Breast epithelium (tissue), 4 donors: ENCODE results near the gene C6orf89. TPM values are rescaled to one million over a fixed set of nuclear protein-coding genes. Genes with fewer than 3 reads are reported as not detected.
A peak's percentile ranks its signal among the peaks of the same experiment; 100 is the strongest.

Experiments used
- DNase-seq, 2 donors: peaks; one replicate each; pipeline ENCODE4 v3.0.0-alpha.2; 2019; ENCODE audit warnings: low spot score in 2 of 2
- H3K27ac ChIP-seq, 2 donors: fragments of 200-600 bp; sonication (generic) in 1 of 2; one replicate each; pipeline ENCODE4 v1.5.1; 2016 to 2019; ENCODE audit warnings: mild to moderate bottlenecking in 1 of 2
- H3K27me3 ChIP-seq, 2 donors: fragments of 200-600 bp; sonication (generic) in 1 of 2; one replicate each; pipeline versions ENCODE4 v1.5.1 to v1.6.0; 2017 to 2019; ENCODE audit warnings: control low read depth in 1 of 2, mild to moderate bottlenecking in 1 of 2
- H3K36me3 ChIP-seq: fragments of 200-600 bp; one replicate; pipeline ENCODE4 v1.5.1; 2019
- H3K4me1 ChIP-seq, 2 donors: fragments of 200-600 bp; sonication (generic); one replicate each; pipeline ENCODE4 v1.5.1; 2016 to 2019; ENCODE audit warnings: control low read depth in 1 of 2
- H3K4me3 ChIP-seq, 3 donors: fragments of 200-600 bp; sonication (generic); 1 replicate in 2 of 3; 2 replicates in 1 of 3; pipeline ENCODE4 v1.5.1; 2016 to 2019; ENCODE audit warnings: mild to moderate bottlenecking in 3 of 3, moderate library complexity in 2 of 3
- H3K9me3 ChIP-seq, 2 donors: fragments of 200-600 bp; sonication (generic) in 1 of 2; one replicate each; pipeline ENCODE4 v1.5.1; 2016 to 2019; ENCODE audit warnings: control low read depth in 1 of 2
- POLR2A ChIP-seq: fragments of 450-650 bp; IDR thresholded peaks from one replicate; pipeline ENCODE4 v1.6.1; 2016; ENCODE audit warnings: antibody characterized with exemption, mild to moderate bottlenecking, moderate library complexity
- POLR2AphosphoS5 ChIP-seq, 3 donors: sonication (generic); formaldehyde crosslinking; IDR thresholded peaks; one replicate each; pipeline ENCODE4 v1.6.1; 2017; ENCODE audit warnings: antibody characterized with exemption in 3 of 3
- intact Hi-C: fragments of 100-400 bp; cut with DNase I; formaldehyde crosslinking; loops from one replicate; pipeline ENCODE4 v1.15.1; 2023; ENCODE audit warnings: low total_unique reads
- total RNA-seq, 3 donors: library from RNA; depleted of rRNA; stranded (reverse); fragments of >200 nt; gene quantifications; one replicate each; pipeline ENCODE4 v1.1.0, GENCODE V29; 2016
- TF ChIP-seq, protein P1 (sequence below), 3 donors: fragments of 450-650 bp; IDR thresholded peaks; one replicate each; pipeline ENCODE4 v1.5.1; 2016 to 2017; ENCODE audit warnings: antibody characterized with exemption in 3 of 3, mild to moderate bottlenecking in 3 of 3, moderate library complexity in 3 of 3

The C6orf89 gene
- total RNA-seq, 3 donors from 2014 or later: 32.8 to 58.7 (median 45.4) TPM

- no peaks in the 10 kb centered on the region for H3K27me3 ChIP-seq
- DNase-seq: no peak
- peaks cover 0 to 10% of the 10 kb centered on the region in 2 donors for H3K4me1 ChIP-seq
- TF ChIP-seq, protein P1, sequence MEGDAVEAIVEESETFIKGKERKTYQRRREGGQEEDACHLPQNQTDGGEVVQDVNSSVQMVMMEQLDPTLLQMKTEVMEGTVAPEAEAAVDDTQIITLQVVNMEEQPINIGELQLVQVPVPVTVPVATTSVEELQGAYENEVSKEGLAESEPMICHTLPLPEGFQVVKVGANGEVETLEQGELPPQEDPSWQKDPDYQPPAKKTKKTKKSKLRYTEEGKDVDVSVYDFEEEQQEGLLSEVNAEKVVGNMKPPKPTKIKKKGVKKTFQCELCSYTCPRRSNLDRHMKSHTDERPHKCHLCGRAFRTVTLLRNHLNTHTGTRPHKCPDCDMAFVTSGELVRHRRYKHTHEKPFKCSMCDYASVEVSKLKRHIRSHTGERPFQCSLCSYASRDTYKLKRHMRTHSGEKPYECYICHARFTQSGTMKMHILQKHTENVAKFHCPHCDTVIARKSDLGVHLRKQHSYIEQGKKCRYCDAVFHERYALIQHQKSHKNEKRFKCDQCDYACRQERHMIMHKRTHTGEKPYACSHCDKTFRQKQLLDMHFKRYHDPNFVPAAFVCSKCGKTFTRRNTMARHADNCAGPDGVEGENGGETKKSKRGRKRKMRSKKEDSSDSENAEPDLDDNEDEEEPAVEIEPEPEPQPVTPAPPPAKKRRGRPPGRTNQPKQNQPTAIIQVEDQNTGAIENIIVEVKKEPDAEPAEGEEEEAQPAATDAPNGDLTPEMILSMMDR (IDR thresholded peaks at IDR 0.05): no peak
- no peak for TF ChIP-seq POLR2A
- no peak overlapping the region for H3K27ac ChIP-seq
- no peak overlapping the region for H3K4me3 ChIP-seq
- no peaks in the 10 kb centered on the region for H3K9me3 ChIP-seq
- intact Hi-C loops: no loop called here
- H3K36me3 ChIP-seq: no peaks in the 10 kb centered on the region
Observed at GRCh38 chr6:36967757-36968156, 82.0 kb downstream of the C6orf89 start.

DNA sequence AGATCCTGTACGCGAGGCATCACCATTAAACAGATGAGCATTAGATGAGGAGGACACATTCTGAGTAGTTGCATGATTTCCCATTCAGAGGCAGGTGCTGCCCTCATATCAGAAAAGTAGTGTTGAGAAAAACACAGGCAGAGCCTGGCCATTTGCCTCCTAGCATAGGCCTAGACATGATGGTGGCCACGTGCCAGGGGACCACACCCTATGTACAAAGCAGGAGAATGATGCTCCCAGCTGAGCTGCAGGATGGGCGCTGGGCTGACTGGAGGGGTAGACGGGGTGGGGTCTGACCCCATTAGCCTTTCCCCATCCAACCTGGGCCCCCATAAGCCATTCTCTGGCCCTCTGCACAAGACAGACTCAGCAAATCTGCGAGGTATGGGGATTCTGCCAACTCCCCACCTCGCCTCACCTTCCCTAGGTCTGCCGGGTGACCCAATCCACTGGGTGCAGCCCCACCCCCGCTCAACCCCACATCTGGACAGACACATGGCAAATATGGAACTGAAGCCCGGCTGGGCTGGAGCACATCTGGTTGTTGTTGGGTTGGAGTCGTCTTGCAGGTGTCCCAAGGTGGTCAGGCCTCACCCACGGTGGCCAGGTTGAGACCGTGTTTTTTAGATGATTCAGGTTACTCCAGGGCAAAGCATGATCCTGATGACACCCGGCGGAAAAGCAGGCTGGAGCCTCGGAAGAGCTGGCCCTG is 82.7 kb downstream of the C6orf89 start:
- intact Hi-C loops: no loop called here
- peaks cover 0 to 9% of the 10 kb centered on the region in 2 donors for H3K4me1 ChIP-seq
- DNase-seq: no peak
- H3K9me3 ChIP-seq: no peaks in the 10 kb centered on the region
- no peaks in the 10 kb centered on the region for H3K27me3 ChIP-seq
- TF ChIP-seq POLR2AphosphoS5 (IDR thresholded peaks at IDR 0.05) (no peak), POLR2A (no peak)
- TF ChIP-seq, protein P1 (IDR thresholded peaks at IDR 0.05): no peak
- H3K27ac ChIP-seq: peak overlapping the region; percentile 22
- H3K4me3 ChIP-seq: no peak overlapping the region
- no peaks in the 10 kb centered on the region for H3K36me3 ChIP-seq

GRCh38 chr6:36969240-36969691 is 83.5 kb downstream of the C6orf89 start:
- H3K27me3 ChIP-seq: no peaks in the 10 kb centered on the region
- TF ChIP-seq, protein P1 (IDR thresholded peaks at IDR 0.05): no peak
- TF ChIP-seq POLR2A: no peak
- TF ChIP-seq POLR2AphosphoS5 (IDR thresholded peaks at IDR 0.05): no peak
- H3K4me3 ChIP-seq: no peak overlapping the region
- DNase-seq: peak in 1 of 2 donors; percentile 62
- H3K36me3 ChIP-seq: no peaks in the 10 kb centered on the region
- H3K4me1 ChIP-seq: peaks cover 0 to under 1% of the 10 kb centered on the region in 2 donors
- intact Hi-C loops: no loop called here
- H3K27ac ChIP-seq: peak overlapping the region; percentile 22 to 30
- H3K9me3 ChIP-seq: no peaks in the 10 kb centered on the region

- TF ChIP-seq POLR2A (no peak), POLR2AphosphoS5 (IDR thresholded peaks at IDR 0.05) (no peak)
- TF ChIP-seq, protein P1 (IDR thresholded peaks at IDR 0.05): no peak
- Histone ChIP-seq H3K27me3 (no peaks in the 10 kb centered on the region), H3K9me3 (no peaks in the 10 kb centered on the region), H3K36me3 (no peaks in the 10 kb centered on the region), H3K27ac (peak overlapping the region; percentile 33 to 44), H3K4me1 (no peaks in the 10 kb centered on the region), H3K4me3 (no peak overlapping the region)
- intact Hi-C loops: no loop called here
- no peak for DNase-seq
Observed at GRCh38 chr6:36969988-36970891, 84.5 kb downstream of the C6orf89 start.
